Cardiac septum (tissue), 1 donor: ENCODE results near the gene SLC2A11. TPM values are rescaled to one million over a fixed set of nuclear protein-coding genes. Genes with fewer than 3 reads are reported as not detected.

ENCODE experiments used
- DNase-seq: peaks from one replicate; pipeline ENCODE4 v3.0.0-alpha.2; 2020; ENCODE audit warnings: low spot score
- intact Hi-C: fragments of 100-400 bp; cut with DNase I; formaldehyde crosslinking; loops from one replicate; pipeline ENCODE4 v1.14.0; 2022
- total RNA-seq: library from RNA; stranded (reverse); fragmentation: NEBNext Ultra II Directional; extraction: Animal tissue kit (Norgen Biotek cat#: 25700); gene quantifications from one replicate; pipeline ENCODE4 v1.2.1, GENCODE V29; 2021
- donor health status: DM: no; HTN: no; CAD: no.

The SLC2A11 gene
- total RNA-seq, 1 donor from 2014 or later: 19.7 TPM

DNA sequence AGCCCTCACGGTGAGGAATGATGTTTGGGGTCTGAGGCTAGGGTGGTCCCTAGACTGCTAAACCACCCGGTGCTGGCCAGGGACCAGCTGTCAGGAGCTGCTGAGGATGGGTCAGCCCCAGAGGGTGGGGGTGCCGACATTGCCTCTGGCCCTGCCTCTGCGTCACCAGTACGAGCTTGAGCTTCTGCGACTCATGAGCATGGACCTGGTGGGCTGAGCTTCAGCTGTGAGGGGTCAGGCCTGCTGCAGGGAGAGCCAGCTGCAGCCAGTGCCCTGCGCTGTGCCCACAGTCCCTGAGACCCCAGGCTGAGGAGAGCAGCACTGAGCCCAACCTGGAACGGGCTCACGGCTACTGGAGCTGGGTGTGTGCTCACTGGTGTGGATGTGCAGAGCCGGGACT, 25.9 kb upstream of the SLC2A11 start:
- intact Hi-C loops: no loop called here

DNA sequence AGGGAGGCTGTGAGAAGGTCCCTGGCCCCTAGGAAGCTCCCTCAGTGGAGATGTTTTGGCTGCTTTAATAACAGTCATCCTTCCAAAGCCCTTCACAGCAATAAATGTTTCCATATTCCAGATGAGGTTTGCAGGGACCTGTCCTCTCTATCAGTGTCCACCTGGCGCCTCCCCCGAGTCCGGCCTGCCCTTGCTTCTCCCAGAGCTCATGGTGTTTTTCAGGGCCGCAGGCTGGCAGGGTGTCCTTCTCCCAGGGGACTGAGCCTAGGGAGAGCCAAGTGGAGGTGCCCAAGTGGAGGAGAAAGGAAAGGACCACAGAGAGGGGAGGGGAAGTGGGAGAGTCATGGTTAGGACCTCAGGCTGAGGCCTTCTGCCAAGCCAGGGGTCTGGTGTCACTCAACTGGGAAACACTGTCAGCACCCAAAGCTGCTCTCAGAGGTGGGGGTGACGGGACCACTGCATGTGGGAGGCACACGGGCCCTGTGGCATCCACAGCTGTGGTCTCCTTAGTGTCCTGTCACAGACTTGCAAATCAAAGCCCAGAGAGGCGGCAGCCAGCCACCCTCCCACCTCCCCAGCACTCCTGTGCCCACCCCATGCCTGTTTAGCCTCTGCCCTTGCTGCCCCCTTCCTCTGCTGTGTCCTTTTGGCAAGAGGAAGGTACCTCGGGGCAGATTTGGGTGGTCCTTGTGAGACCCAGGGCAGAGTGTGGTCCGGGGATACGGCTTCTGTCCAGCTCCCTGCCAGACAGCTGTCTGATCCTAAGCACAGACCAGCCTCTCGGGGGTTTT, 25.3 kb upstream of the SLC2A11 start:
- intact Hi-C loops: no loop called here
- peak; percentile 72 for DNase-seq

More for the DNA sequence above, 25.9 kb upstream of the SLC2A11 start:
- DNase-seq: peak; percentile 49

DNA sequence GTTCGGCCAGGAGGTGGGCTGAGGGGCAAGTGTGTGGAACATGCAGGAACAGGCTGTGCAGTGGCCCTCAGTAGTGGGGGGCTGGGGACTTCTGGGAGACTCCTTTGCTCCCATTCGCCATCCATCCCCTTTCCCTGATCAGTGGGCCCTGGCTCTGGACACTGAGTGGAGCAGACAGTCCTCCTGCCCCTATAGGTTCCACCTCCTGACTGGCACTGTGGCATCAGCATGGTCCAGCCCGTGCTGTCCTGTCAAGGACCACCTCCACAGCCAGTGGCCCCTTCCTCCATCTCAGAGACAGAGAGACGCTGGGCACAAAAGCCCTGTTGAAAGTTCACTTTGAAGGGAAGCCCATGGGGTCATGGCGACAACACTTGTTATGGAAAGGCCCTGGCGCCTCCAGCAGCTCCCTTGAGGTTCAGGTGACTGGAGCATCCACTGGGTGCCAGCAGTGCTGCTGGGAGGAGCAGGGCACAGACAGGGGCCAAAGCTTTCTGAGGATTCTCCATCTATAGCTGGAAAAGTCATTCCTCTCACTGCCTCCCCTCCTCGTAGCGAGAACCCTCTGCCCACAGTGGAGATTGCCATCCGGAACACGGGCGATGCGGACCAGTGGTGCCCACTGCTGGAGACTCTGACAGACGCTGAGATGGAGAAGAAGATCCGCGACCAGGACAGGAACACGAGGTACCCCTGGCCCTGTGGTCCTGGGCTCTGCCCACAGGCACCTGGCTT, 24.5 kb upstream of the SLC2A11 start:
- intact Hi-C loops: no loop called here
- DNase-seq: peak; percentile 72

DNA sequence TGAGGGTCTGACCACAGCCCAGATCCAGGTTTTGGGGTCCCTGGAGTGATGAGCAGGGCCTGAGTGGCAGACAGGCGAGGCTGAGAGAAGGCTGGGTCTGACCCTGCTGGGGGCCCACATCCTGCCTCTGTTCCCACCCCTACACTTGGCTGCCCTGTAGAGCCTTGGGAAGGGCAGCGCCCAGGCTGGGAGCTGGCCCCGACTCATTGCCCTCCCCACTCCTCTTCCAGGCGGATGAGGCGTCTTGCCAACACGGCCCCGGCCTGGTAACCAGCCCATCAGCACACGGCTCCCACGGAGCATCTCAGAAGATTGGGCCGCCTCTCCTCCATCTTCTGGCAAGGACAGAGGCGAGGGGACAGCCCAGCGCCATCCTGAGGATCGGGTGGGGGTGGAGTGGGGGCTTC, 23.8 kb upstream of the SLC2A11 start:
- peak; percentile 74 for DNase-seq

DNA sequence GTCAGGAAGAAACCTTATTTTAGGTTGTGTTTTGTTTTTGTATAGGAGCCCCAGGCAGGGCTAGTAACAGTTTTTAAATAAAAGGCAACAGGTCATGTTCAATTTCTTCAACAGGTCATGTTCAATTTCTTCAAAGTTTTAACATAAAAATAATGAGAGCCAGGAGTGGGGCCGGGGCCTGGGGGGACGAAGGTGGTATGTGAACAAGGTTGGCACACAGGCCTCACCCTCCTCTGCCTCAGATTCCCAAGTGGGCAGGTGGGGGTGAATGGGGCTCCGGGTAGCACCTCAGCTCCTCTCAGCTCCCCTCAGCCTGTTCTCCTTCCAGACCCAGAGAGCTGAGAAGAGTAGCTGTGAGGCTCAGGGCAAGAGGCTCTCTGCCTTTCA, 23.3 kb upstream of the SLC2A11 start:
- intact Hi-C loops: no loop called here
- no peak for DNase-seq

More for the DNA sequence above, 23.8 kb upstream of the SLC2A11 start:
- intact Hi-C loops: no loop called here

DNA sequence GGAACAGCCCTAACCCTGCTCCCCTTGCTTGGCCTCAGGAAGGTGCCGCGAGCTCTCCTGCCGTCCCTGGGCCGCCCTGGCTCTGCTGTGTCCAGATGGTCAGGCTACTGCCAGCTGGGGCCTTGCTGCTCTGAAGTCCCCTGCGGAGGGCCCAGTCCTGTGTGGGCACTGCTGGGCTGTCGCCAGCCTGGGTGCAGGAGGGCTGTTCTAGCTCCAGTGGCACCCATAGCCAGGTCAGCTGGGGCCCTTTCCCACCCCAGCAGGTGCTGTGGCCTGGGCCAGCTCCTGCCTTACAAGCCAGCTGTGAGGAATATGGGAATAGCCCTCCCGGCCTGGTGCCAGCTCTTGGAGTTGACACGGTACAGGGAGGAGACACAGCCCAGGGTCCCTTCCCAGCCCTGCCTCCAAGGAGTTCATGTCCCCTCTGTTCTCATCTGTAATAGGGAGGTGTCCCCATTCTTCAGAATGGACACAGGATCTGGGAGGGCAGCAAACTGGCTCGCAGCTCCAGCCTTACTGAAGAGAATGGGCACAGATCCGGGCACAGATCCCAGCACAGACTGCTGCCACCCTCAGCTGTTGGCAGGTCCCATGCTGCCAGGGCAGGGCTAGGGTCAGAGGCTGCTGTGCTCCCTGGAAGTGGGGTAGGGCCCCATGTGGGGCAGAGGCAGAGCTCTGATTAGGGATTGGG, 22.7 kb upstream of the SLC2A11 start:
- intact Hi-C loops: loop anchor here (1.0 kb wide), 1 partner anchor 12 kb away; no protein-coding TSS in a partner anchor
- DNase-seq: peak; percentile 85

DNA sequence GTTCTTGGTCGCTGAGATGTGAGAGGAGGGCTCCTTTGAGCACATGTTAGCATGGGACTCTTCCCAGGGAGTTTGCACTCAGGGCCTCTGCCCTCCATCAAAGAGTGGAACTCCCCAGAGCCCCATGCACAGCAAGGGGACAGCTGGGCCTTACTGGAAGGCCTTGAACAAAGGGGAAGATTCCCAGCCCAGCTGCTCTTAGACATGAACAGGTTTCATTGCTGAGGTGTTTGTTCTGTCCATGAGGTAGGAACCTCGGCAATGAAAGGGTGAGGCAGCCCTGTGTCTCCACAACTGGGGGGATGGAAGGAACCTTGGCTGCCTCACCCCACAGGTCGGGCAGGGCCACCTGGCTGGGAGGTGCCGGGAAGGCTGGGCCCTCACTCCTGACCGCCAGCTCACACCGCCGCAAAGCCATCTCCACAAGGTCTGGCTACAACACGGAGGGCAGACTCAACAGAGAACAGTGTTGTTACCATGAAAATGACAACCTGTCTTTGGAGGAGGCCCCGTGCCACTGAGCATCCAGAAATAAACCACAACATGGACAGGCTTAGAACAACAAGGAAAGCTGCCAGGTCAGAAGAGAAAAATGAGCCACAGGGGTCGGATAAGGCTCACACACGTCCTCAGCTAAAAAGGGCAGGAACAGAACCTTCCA, 22.1 kb upstream of the SLC2A11 start:
- intact Hi-C loops: loop anchor here (1.0 kb wide), 1 partner anchor 12 kb away; no protein-coding TSS in a partner anchor
- DNase-seq: peak; percentile 77

DNA sequence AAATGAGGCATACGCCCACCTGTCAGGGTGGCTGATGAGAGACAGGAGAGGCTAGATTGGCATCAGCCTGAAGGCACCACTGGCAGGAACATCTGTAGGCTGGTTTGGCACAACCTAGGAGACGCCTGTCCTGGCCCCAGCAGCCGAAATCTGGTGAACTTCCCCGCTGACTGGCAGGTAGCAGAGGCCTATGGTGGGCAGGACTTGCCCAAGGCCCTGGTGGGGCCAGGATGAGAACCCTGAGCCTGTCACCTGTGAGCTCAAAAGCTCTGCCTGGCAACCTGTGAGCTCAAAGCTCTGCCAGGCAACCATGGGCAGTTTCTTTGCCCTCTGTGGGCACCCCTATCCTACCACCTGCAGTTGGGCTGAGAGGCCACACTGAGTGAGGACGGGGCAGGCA, 21.4 kb upstream of the SLC2A11 start:
- no peak for DNase-seq

DNA sequence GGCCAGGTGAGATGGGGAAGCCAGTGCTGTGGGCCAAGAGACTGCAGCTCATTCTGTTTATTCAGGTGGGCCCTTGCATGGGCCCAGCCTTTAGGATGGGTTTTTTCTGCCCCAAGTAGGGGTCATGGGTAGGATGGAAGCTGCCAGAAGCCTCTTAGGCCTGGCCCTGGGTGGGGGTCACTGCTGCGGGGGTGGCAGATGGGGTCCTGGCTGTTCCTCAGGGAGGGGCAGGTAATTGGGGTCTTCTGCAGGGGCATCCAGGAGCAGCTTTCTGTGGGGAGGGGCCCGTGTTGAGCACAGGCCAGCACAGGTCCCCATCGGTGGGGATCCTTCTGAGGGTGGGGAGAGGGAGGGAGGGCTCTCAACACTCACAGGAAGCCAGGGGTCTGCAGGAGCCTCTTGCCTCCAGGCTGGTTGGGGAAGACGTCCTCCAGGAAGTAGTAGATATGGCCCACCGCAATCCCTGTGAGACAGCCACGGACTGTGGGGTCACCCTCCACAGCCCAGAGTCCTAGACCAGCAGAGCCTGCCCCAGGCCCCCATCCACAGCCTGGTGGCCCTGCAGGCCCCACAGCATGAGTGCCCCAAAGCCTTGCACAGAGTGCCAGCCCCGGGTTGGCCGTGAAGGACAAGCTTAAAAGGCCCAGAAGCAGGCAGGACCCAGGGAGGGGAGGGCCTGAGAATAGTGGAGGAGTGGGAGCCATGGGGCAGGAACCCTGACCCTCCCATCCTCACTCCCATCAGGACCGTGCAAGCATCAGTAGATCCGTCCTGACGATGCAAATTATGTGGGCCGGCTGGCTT, 20.8 kb upstream of the SLC2A11 start:
- DNase-seq: peak; percentile 46
- intact Hi-C loops: no loop called here

More for the DNA sequence above, 21.4 kb upstream of the SLC2A11 start:
- intact Hi-C loops: no loop called here

DNA sequence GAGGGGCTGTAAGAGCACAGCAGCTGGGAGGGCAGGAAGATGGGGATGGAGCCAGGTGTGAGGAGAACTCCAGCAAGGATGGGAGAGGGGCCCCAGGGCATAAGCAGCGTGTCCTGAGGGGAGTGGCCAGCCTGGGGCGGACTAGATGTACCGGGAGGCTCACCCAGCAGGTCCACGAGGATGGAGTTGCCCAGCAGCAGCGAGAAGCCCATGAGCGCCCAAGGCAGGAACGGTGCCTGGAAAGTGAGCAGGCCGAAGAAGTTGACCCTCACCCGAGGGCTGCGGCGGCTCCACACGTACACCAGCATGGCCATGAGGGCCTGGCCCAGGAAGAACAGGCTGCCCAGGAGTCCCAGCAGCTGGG, 20.2 kb upstream of the SLC2A11 start:
- intact Hi-C loops: no loop called here
- no peak for DNase-seq

DNA sequence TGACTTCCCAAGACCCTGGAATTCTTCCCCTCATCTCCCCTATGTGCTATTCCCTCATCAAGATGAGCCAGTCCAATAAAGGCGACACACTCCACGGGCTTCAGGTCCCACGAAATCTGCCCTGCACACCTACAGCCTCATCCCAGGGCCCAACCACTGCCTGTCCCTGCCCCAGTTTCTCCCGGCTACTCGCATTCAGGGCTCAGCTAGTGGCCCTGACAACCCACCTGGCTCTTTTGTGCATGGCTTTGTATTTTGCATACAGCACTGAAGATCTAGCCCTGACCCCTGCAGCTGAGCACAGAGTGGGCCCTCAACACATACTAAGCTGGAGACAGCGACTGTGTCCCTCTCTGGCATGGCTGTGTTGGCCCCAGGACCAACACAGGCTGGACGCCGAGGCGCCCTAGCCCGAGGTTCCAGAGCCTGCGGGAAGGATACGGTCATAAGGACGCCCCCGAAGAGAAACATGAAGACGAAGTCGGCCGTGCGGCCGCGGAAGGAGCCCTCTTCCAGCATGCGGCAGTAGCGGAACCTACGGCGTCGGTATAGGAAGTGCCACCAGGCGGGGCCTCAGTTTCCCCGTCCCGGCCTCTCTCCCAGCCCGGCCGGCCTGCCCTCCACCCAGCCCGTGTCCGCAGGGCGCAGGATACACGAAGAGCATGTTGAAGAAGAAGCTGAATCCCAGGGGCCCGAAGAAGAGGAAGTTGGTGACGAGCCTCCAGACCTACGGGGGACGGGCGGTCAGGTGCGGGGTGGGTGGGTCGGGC, 19.6 kb upstream of the SLC2A11 start:
- intact Hi-C loops: no loop called here
- no peak for DNase-seq

DNA sequence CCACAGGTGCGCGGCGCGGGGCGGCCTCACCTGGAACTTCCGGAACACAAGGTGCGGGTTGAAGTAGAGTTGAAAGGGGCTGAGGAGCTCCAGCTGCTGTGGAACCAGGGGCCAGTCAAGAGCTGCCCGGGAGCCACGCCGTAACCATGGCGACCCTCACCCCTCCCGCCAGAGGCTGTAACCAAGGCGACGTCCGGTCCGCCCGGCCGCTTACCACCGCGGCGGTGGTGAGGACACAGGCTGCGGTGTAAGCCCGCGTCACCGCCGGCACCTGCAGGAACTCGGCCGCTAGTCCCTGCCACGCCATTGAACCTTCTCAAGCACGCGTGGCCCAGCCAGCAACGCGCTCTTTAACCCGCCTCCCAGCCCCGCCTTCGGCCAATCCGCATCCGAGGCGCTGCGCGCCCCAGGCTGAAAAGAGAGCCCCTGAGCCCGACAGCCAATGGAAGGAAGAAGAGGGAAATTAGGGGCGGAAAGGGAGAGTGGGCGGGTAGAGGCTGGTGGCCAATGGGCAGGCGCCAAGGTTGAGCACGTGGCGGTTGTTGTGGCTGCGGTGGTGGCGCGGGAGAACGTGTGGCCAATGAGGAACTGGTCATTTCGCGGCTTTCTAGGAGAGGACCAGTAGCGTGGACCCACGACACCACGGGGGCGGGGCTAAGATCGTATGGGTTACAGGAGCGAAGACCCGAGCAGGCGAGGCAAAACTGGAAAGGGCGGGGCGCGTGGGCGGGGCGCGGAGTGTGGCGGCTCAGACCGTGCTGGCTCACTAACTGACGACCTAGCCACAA, 18.8 kb upstream of the SLC2A11 start, which contains the start of gene DERL3:
DERL3 (minus strand) TSS at position 326 of the 788 bp plus-strand sequence; CDS start at position 307, 19 bp downstream.
- DNase-seq: peak; percentile 99
- intact Hi-C loops: no loop called here

DNA sequence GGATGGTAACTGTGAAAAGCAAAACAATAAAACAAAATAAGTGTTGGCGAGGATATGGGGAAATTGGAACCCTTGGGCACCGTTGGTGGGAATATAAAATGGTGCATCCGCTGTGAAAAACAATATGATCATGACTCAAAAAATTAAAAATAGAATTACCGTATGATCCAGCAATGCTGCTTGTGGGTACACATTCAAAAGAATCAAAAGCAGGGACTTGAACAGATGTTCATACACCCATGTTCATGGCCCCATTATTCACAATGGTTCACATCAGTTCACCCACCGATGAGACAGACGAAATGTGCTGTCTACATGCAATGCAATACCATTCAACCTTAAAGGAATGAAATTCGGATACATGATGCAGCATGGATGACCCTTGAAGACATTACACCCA, 17.6 kb upstream of the SLC2A11 start:
- intact Hi-C loops: no loop called here
- no peak for DNase-seq

DNA sequence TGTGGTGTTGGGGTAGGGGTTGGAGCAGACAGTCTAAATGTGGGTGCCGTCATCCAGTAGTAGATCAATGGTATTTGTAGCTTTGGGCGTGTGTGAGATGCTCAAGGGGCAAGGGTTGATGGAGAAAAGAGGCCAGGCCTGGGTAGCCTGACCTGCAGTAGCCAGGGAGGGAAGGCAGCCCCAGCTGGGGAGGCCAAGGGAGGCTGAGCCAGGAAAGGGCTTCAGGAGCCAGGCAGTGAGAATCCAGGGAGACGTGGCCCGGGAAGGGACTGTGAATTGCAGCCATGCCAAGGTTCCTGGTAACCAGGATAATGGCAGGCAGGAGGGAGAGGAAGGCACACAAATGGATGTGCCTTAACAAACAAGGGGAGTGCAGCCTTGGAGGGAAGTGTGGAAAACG, 16.4 kb upstream of the SLC2A11 start:
- no peak for DNase-seq
- intact Hi-C loops: no loop called here

DNA sequence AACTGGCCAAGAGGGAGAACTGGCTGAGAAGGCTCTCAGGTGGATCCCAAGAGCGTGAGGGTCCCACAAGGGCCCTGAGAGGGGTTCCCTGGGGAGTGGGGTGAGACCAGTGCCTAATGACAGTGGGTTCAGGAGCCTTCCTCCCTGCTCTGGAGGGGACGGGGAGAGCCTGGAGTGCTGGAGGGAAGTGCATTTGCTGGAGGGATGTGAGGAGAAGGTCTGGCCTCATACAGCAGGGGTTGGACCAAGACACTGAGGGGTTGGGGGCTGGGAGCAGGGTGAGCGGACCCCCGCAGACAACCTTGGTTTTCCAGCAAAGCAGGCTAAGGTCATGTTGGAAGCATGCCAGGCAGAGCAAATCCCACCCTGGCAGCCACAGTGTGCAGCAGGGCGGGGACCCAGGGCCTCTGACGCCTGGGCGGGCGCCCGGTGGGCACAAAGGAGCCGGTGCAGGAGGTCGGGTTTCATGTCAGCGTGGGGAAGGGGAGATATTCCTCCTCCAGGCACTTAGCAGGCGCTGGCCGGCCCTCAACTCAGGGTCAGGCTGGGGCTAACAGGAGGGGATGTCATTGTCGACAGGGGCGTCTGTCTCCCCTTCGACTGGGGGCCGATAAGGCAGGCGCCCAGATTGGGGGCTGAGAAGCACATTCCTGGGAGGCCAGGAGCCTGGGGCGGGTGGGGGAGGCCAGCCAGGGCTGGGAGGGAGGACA, 15.8 kb upstream of the SLC2A11 start:
- intact Hi-C loops: no loop called here

DNA sequence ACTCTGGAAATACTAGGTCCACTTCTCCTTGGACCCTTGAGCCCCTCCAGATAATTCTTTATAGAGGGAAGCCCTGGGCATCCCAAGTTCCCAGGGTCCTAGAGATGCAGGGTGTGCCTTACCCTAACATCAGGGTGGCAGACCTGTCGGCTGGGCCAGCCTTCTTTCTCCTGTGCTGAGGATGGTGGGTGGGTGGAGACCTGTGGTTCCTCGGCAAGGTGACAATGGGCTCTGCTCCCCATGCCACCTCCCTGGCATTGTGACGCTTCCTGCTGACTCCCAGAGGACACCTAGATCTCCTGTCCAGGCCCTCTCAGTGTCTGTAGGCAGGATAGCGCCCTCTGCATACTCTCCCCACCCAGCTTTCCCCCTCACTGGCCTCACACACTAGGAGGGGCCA, 15.1 kb upstream of the SLC2A11 start:
- intact Hi-C loops: no loop called here
- DNase-seq: no peak

More for the DNA sequence above, 15.8 kb upstream of the SLC2A11 start:
- no peak for DNase-seq

DNA sequence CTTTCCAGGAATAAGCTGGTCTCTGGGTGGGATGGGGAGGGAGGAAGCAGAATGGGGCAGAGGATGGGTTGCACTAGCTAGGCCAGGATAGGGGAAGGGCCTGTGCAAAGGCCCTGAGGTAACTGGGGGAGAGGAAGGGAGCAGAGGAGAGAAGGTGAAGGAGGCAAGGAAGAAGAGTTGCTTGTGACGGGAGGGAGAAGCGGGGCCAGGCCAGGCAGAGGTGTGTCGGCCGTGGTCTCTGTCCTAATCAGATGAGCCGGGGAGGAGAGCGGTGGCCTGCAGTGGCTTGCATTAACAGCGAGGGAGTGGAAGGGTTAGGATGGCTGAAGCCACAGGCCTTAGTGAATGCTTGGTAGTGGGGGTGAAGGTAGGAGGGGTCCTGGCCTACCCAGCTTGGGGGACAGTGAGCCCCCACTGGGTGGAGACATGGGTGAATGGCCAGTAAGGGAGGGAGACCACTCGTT, 12.9 kb upstream of the SLC2A11 start:
- DNase-seq: no peak
- intact Hi-C loops: loop anchor here (5.0 kb wide), 1 partner anchor 57 kb away; the partner anchor contains the start of gene SMARCB1
